BE2C (cell line): ENCODE measurements around the gene EFNB2.

Experiments
- DNase-seq: peaks from one replicate; pipeline ENCODE4 v3.0.0-alpha.2; 2020
- H3K27me3 ChIP-seq: fragments of 250-450 bp; sonication (Bioruptor Pico); 2 replicates; pipeline ENCODE4 v1.5.1; 2020; ENCODE audit warnings: mild to moderate bottlenecking
- H3K36me3 ChIP-seq: fragments of 250-450 bp; sonication (Bioruptor Pico); 2 replicates; pipeline ENCODE4 v1.5.1; 2020; ENCODE audit warnings: mild to moderate bottlenecking
- H3K4me1 ChIP-seq: fragments of 250-450 bp; sonication (Bioruptor Pico); 2 replicates; pipeline ENCODE4 v1.5.1; 2020
- H3K4me3 ChIP-seq: 2 replicates; pipeline ENCODE4 v1.5.1; 2011; ENCODE audit warnings: low read depth, low read length
- H3K9me3 ChIP-seq: fragments of 250-450 bp; sonication (Bioruptor Pico); 2 replicates; pipeline ENCODE4 v1.5.1; 2020
- CTCF ChIP-seq: IDR thresholded peaks from 2 replicates; pipeline ENCODE4 v1.5.1; 2012; ENCODE audit warnings: mild to moderate bottlenecking, low read depth, low read length

Gene EFNB2

GRCh38 chr13:106551751-106552150 is 16.3 kb upstream of the EFNB2 start:
- peaks cover 85% of the 10 kb centered on the region for H3K36me3 ChIP-seq
- no peak for DNase-seq
- no peak overlapping the region for H3K4me3 ChIP-seq
- no peak for TF ChIP-seq CTCF
- no peaks in the 10 kb centered on the region for H3K9me3 ChIP-seq
- H3K27me3 ChIP-seq = no peaks in the 10 kb centered on the region
- H3K4me1 ChIP-seq = no peaks in the 10 kb centered on the region

- Histone ChIP-seq H3K36me3 (peaks cover 85% of the 10 kb centered on the region), H3K4me3 (no peak overlapping the region), H3K27me3 (no peaks in the 10 kb centered on the region), H3K9me3 (no peaks in the 10 kb centered on the region), H3K4me1 (no peaks in the 10 kb centered on the region)
- DNase-seq = no peak
- no peak for TF ChIP-seq CTCF
Measured at GRCh38 chr13:106551350-106551749, 15.9 kb upstream of the EFNB2 start.

- no peak for DNase-seq
- no peaks in the 10 kb centered on the region for H3K27me3 ChIP-seq
- no peaks in the 10 kb centered on the region for H3K9me3 ChIP-seq
- peaks cover 81% of the 10 kb centered on the region for H3K36me3 ChIP-seq
- no peak for TF ChIP-seq CTCF
- no peak overlapping the region for H3K4me3 ChIP-seq
- no peaks in the 10 kb centered on the region for H3K4me1 ChIP-seq
Measured at GRCh38 chr13:106550570-106551135, 15.2 kb upstream of the EFNB2 start.

GRCh38 chr13:106548064-106548696 is 12.7 kb upstream of the EFNB2 start:
- Histone ChIP-seq H3K27me3 (no peaks in the 10 kb centered on the region), H3K4me1 (no peaks in the 10 kb centered on the region), H3K9me3 (no peaks in the 10 kb centered on the region), H3K4me3 (no peak overlapping the region), H3K36me3 (peaks cover 65% of the 10 kb centered on the region)
- DNase-seq = no peak
- TF ChIP-seq CTCF = no peak

GRCh38 chr13:106541826-106542225 is 6.4 kb upstream of the EFNB2 start:
- peaks cover 25% of the 10 kb centered on the region for H3K36me3 ChIP-seq

More at GRCh38 chr13:106541826-106542225, 6.4 kb upstream of the EFNB2 start:
- no peaks in the 10 kb centered on the region for H3K4me1 ChIP-seq
- TF ChIP-seq CTCF = no peak
- DNase-seq = no peak
- H3K9me3 ChIP-seq = no peaks in the 10 kb centered on the region
- H3K4me3 ChIP-seq = no peak overlapping the region
- no peaks in the 10 kb centered on the region for H3K27me3 ChIP-seq
